AG08396 (cell line): ENCODE data around the gene ST3GAL2.
"Not testable (repeated sequence)": the region's sequence is repeated elsewhere in the genome, so short reads cannot be mapped to it uniquely, and the experiment has no call there.

Experiments used
- DNase-seq: peaks from one replicate; pipeline ENCODE4 v3.0.0; 2012; ENCODE audit warnings: low spot score, mixed read lengths

Gene ST3GAL2

DNA sequence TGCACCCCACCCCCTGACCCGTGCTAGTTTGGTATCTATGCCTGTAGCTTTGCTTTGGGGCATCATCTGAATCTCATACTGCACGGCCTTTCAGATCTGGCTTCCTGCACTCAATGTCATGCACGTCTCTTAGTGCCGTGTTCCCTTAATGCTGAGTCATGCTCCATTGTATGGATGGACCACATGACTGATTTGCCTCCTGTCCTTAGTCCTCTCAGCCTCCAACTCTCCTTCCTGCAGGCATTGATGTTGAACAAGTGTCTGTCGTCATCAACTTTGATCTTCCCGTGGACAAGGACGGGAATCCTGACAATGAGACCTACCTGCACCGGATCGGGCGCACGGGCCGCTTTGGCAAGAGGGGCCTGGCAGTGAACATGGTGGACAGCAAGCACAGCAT is 106.2 kb downstream of the ST3GAL2 start:
- DNase-seq: not testable (repeated sequence)

GRCh38 chr16:70331588-70332358 is 107.1 kb downstream of the ST3GAL2 start:
- DNase-seq: no peak

GRCh38 chr16:70331091-70331490 is 107.8 kb downstream of the ST3GAL2 start:
- no peak for DNase-seq
